SK-N-SH (cell line): Measurements from ENCODE around the gene UPB1.

Experiments
- CTCF ChIP-seq: fragments of 200-600 bp; sonication (generic); IDR thresholded peaks from 2 replicates; pipeline ENCODE4 v1.6.1; 2017; ENCODE audit warnings: antibody characterized with exemption, mild to moderate bottlenecking, moderate library complexity
- POLR2AphosphoS5 ChIP-seq: IDR thresholded peaks from 2 replicates; pipeline ENCODE4 v1.6.1; 2012; ENCODE audit warnings: low read depth, low read length
- USF2 ChIP-seq: fragments of 150-350 bp; IDR thresholded peaks from 2 replicates; pipeline ENCODE4 v1.6.1; 2017; ENCODE audit warnings: antibody characterized with exemption, low read length, low read depth, borderline replicate concordance
- YY1 ChIP-seq: IDR thresholded peaks from 2 replicates; pipeline ENCODE4 v1.4.0; 2012; ENCODE audit warnings: low read depth, mild to moderate bottlenecking

DNA sequence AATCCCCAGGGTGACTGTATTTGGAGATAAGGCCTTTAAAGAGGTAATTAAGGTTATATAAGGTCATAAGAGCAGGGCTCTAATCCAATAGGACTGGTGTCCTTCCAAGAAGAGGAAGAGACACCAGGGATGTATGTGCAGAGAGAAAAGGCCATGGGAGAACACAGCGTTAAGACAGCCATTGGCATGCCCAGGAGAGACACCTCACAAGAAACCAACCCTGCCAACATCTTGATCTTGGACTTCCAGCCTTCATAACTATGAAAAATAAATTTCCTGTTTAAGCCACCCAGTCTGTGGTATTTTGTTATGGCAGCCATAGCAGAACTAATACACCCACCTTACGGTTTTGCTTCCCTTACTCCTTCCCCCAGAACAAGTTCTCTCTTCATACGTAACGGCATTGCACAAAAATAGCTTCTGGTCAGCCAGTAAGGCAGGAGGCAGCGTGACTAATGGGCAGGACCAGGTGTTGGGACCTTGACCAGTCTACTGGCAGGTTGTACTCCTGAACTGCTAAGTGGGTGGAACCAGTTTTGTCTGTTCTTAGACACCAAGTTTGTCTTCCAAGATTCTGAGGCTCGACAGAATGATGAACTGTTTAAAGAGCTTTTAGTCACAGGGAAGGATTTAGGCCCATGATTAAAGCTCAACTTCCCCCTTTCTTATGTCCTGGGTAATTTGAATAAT is 31.9 kb upstream of the UPB1 start:
- TF ChIP-seq YY1 (no peak), USF2 (no peak), CTCF (no peak), POLR2AphosphoS5 (no peak)
